WI38 (cell line): ENCODE data around the gene CDH23.

Experiments
- H3K4me3 ChIP-seq: 2 replicates; pipeline ENCODE4 v1.5.1; 2011; ENCODE audit warnings: low read depth, mild to moderate bottlenecking, control low read depth, low read length
- CTCF ChIP-seq: IDR thresholded peaks from 2 replicates; pipeline ENCODE4 v1.5.1; 2012; ENCODE audit warnings: low read depth, mild to moderate bottlenecking, control low read depth, low read length

Gene CDH23

GRCh38 chr10:71648933-71649320 is 252.2 kb downstream of the CDH23 start:
- TF ChIP-seq CTCF, result no peak
- H3K4me3 ChIP-seq, result no peak overlapping the region

GRCh38 chr10:71649631-71650030 is 252.9 kb downstream of the CDH23 start:
- no peak for TF ChIP-seq CTCF
- no peak overlapping the region for H3K4me3 ChIP-seq

GRCh38 chr10:71650397-71650796 is 253.7 kb downstream of the CDH23 start:
- no peak overlapping the region for H3K4me3 ChIP-seq
- TF ChIP-seq CTCF, result no peak

GRCh38 chr10:71651428-71651827 is 254.7 kb downstream of the CDH23 start:
- no peak overlapping the region for H3K4me3 ChIP-seq
- TF ChIP-seq CTCF, result no peak

- H3K4me3 ChIP-seq, result no peak overlapping the region
These were observed 255.2 kb downstream of the CDH23 start for GRCh38 chr10:71651928-71652327.

GRCh38 chr10:71653044-71653443 is 256.3 kb downstream of the CDH23 start:
- no peak for TF ChIP-seq CTCF
- H3K4me3 ChIP-seq, result no peak overlapping the region

More at GRCh38 chr10:71651928-71652327, 255.2 kb downstream of the CDH23 start:
- no peak for TF ChIP-seq CTCF

- TF ChIP-seq CTCF, result no peak
- no peak overlapping the region for H3K4me3 ChIP-seq
These were observed 259.5 kb downstream of the CDH23 start for GRCh38 chr10:71656220-71656619.
